ENCODE data around the gene TBX10.
"Not testable (repeated sequence)": the region's sequence is repeated elsewhere in the genome, so short reads cannot be mapped to it uniquely, and the experiment has no call there.

DNA sequence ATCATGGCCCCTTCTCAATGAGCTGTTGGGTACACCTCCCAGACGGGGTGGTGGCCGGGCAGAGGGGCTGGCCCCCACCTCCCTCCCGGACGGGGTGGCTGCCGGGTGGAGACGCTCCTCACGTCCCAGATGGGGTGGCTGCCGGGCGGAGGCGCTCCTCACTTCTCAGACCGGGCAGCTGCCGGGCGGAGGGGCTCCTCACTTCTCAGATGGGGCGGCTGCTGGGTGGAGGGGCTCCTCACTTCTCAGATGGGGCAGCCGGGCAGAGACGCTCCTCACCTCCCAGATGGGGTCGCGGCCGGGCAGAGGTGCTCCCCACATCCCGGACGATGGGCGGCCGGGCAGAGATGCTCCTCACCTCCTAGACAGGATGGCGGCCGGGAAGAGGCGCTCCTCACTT, 41.6 kb downstream of the TBX10 start:
- TF ChIP-seq, protein P1, sequence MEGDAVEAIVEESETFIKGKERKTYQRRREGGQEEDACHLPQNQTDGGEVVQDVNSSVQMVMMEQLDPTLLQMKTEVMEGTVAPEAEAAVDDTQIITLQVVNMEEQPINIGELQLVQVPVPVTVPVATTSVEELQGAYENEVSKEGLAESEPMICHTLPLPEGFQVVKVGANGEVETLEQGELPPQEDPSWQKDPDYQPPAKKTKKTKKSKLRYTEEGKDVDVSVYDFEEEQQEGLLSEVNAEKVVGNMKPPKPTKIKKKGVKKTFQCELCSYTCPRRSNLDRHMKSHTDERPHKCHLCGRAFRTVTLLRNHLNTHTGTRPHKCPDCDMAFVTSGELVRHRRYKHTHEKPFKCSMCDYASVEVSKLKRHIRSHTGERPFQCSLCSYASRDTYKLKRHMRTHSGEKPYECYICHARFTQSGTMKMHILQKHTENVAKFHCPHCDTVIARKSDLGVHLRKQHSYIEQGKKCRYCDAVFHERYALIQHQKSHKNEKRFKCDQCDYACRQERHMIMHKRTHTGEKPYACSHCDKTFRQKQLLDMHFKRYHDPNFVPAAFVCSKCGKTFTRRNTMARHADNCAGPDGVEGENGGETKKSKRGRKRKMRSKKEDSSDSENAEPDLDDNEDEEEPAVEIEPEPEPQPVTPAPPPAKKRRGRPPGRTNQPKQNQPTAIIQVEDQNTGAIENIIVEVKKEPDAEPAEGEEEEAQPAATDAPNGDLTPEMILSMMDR (IDR thresholded peaks at IDR 0.05; ENCODE audit: low read depth, low read length, poor library complexity, severe bottlenecking): not testable (repeated sequence)
- not testable (repeated sequence) for TF ChIP-seq EZH2phosphoT487 (IDR thresholded peaks at IDR 0.05; ENCODE audit: borderline replicate concordance, low read length)
